GM12872 (cell line): ENCODE results near the gene ATP1A4.

Experiments
- TF ChIP-seq, protein P1 (sequence below): IDR thresholded peaks from 3 replicates; pipeline ENCODE4 v1.5.1; 2011; ENCODE audit warnings: low read depth, mild to moderate bottlenecking, low read length, moderate library complexity; ENCODE audit not compliant: insufficient read depth

Gene ATP1A4

DNA sequence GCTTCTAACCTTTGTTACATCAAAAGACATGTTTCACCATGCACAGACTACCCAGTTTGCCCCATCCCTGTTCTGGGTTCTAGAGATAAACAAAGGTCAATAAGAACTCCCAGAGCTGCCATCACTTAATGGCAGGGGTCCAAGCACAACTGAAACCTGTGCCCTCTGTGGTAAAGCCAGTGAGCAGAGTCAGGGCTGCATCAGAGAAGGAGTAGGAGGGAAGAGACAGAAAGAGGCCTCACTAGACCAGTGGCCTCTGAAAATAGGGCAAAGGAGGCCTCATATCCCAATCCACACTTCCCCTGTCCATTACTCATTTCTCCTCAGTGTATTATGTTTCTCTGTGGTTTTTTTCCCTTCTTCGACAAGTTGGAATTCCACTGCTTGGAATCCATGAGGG is 25.7 kb upstream of the ATP1A4 start:
- TF ChIP-seq, protein P1, sequence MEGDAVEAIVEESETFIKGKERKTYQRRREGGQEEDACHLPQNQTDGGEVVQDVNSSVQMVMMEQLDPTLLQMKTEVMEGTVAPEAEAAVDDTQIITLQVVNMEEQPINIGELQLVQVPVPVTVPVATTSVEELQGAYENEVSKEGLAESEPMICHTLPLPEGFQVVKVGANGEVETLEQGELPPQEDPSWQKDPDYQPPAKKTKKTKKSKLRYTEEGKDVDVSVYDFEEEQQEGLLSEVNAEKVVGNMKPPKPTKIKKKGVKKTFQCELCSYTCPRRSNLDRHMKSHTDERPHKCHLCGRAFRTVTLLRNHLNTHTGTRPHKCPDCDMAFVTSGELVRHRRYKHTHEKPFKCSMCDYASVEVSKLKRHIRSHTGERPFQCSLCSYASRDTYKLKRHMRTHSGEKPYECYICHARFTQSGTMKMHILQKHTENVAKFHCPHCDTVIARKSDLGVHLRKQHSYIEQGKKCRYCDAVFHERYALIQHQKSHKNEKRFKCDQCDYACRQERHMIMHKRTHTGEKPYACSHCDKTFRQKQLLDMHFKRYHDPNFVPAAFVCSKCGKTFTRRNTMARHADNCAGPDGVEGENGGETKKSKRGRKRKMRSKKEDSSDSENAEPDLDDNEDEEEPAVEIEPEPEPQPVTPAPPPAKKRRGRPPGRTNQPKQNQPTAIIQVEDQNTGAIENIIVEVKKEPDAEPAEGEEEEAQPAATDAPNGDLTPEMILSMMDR: no peak

GRCh38 chr1:160127381-160127780 is 24.0 kb upstream of the ATP1A4 start:
- TF ChIP-seq, protein P1: no peak

GRCh38 chr1:160127865-160128523 is 23.4 kb upstream of the ATP1A4 start:
- TF ChIP-seq, protein P1: no peak

- TF ChIP-seq, protein P1: no peak
Observed at GRCh38 chr1:160128636-160129035, 22.8 kb upstream of the ATP1A4 start.

- TF ChIP-seq, protein P1: no peak
Observed at GRCh38 chr1:160129046-160129445, 22.4 kb upstream of the ATP1A4 start.

DNA sequence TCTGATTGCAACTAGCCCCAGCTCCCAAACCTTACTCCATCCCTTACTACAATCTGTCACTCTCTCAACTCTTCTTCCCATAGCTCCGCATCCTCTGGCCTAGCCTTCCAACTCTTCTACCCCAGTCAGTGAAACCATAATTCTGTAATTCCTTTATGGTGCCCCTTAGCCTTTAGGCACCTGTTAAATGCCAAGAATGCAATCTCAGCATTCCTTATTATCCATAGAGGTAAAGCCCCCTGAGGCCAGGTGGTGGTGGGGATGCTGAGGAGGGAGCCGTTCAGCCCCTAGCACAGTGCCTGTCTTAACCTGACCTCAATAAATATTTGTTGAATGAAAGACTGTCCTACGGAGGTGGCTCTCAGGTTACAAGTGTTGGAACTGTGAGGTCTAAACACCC is 21.8 kb upstream of the ATP1A4 start:
- TF ChIP-seq, protein P1: no peak

DNA sequence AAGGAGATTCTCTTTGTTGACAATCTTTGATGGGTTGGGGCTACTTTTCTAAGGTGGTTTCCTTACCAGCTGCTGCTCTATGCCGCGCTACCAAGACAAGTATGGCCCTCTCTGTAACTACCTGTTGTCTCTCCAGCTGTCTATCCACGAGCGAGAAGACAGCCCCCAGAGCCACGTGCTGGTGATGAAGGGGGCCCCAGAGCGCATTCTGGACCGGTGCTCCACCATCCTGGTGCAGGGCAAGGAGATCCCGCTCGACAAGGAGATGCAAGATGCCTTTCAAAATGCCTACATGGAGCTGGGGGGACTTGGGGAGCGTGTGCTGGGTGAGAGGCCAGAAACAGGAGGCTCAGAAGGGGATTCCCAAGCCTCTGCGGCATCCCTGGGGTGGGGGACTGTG is 21.4 kb upstream of the ATP1A4 start:
- TF ChIP-seq, protein P1: no peak

- TF ChIP-seq, protein P1: no peak
Observed at GRCh38 chr1:160130486-160130885, 20.9 kb upstream of the ATP1A4 start.
